ENCODE data around the gene ACOD1.
"Not testable (repeated sequence)": the region's sequence is repeated elsewhere in the genome, so short reads cannot be mapped to it uniquely, and the experiment has no call there.

The ACOD1 gene

GRCh38 chr13:76948149-76948548, at the start of gene ACOD1:
Gene ACOD1 (plus strand): TSS chr13:76948511. CDS start chr13:76948559, 48 bp downstream.
- no peak for DNase-seq (ENCODE audit: low read depth)

- not testable (repeated sequence) for DNase-seq (ENCODE audit: low read depth)
These were observed 49.2 kb upstream of the ACOD1 start for GRCh38 chr13:76899066-76899465.

- no peak for DNase-seq (ENCODE audit: low read depth)
These were observed 44.7 kb upstream of the ACOD1 start for GRCh38 chr13:76903544-76904162.

- DNase-seq (ENCODE audit: low read depth) = no peak
These were observed 43.8 kb upstream of the ACOD1 start for GRCh38 chr13:76904507-76904906.

- DNase-seq (ENCODE audit: low read depth) = no peak
These were observed 35.8 kb upstream of the ACOD1 start for GRCh38 chr13:76912476-76912875.

GRCh38 chr13:76913898-76914297, 34.4 kb upstream of the ACOD1 start:
- DNase-seq (ENCODE audit: low read depth) = no peak

- no peak for DNase-seq (ENCODE audit: low read depth)
These were observed 31.2 kb upstream of the ACOD1 start for GRCh38 chr13:76917095-76917494.

GRCh38 chr13:76917755-76918481, 30.4 kb upstream of the ACOD1 start:
- DNase-seq (ENCODE audit: low read depth) = not testable (repeated sequence)

GRCh38 chr13:76921516-76921915, 26.8 kb upstream of the ACOD1 start:
- DNase-seq (ENCODE audit: low read depth) = no peak

- DNase-seq (ENCODE audit: low read depth) = no peak
These were observed 23.2 kb upstream of the ACOD1 start for GRCh38 chr13:76925115-76925514.

- no peak for DNase-seq (ENCODE audit: low read depth)
These were observed 20.4 kb upstream of the ACOD1 start for GRCh38 chr13:76927955-76928354.

GRCh38 chr13:76928456-76928855, 19.9 kb upstream of the ACOD1 start:
- DNase-seq (ENCODE audit: low read depth) = no peak

GRCh38 chr13:76929320-76929719, 19.0 kb upstream of the ACOD1 start:
- no peak for DNase-seq (ENCODE audit: low read depth)

- no peak for DNase-seq (ENCODE audit: low read depth)
These were observed 18.4 kb upstream of the ACOD1 start for GRCh38 chr13:76929851-76930374.

GRCh38 chr13:76932076-76932475, 16.2 kb upstream of the ACOD1 start:
- no peak for DNase-seq (ENCODE audit: low read depth)

GRCh38 chr13:76934671-76935070, 13.6 kb upstream of the ACOD1 start:
- no peak for DNase-seq (ENCODE audit: low read depth)

GRCh38 chr13:76936763-76937162, 11.5 kb upstream of the ACOD1 start:
- no peak for DNase-seq (ENCODE audit: low read depth)

- DNase-seq (ENCODE audit: low read depth) = peak; percentile 92
These were observed 11.0 kb upstream of the ACOD1 start for GRCh38 chr13:76937281-76937820.

GRCh38 chr13:76939215-76939614, 9.1 kb upstream of the ACOD1 start:
- no peak for DNase-seq (ENCODE audit: low read depth)

- DNase-seq (ENCODE audit: low read depth) = no peak
These were observed 5.9 kb upstream of the ACOD1 start for GRCh38 chr13:76942363-76942762.

GRCh38 chr13:76943646-76944045, 4.7 kb upstream of the ACOD1 start:
- DNase-seq (ENCODE audit: low read depth) = no peak

GRCh38 chr13:76944456-76944855, 3.9 kb upstream of the ACOD1 start:
- no peak for DNase-seq (ENCODE audit: low read depth)

GRCh38 chr13:76950101-76950500, 1.8 kb downstream of the ACOD1 start:
- DNase-seq (ENCODE audit: low read depth) = no peak

Data from non-pigmented ciliary epithelial cell (primary cell).